Upper lobe of left lung (tissue), 4 donors: Measurements from ENCODE around the gene ERP44.

Experiments
- CTCF ChIP-seq, 6 experiments: fragments of 450-650 bp in 4 of 6; fragments of 200-600 bp in 2 of 6; sonication (generic) in 2 of 6; IDR thresholded peaks; one replicate each; pipeline ENCODE4 v1.5.1; 2016 to 2019; ENCODE audit warnings: antibody characterized with exemption in 6 of 6
- EP300 ChIP-seq, 4 donors: sonication (generic); formaldehyde crosslinking; IDR thresholded peaks; one replicate each; pipeline ENCODE4 v1.5.1; 2017; ENCODE audit warnings: antibody characterized with exemption in 4 of 4, control low read depth in 2 of 4
- POLR2A ChIP-seq, 4 donors: fragments of 450-650 bp; IDR thresholded peaks; one replicate each; pipeline ENCODE4 v1.5.1; 2016 to 2017; ENCODE audit warnings: antibody characterized with exemption in 4 of 4, mild to moderate bottlenecking in 2 of 4
- POLR2AphosphoS5 ChIP-seq, 2 donors: sonication (generic); formaldehyde crosslinking; IDR thresholded peaks; one replicate each; pipeline ENCODE4 v1.5.1; 2017; ENCODE audit warnings: antibody characterized with exemption in 2 of 2

GRCh38 chr9:99970481-99970880, 128.3 kb downstream of the ERP44 start:
- TF ChIP-seq EP300 (IDR thresholded peaks at IDR 0.05) = no peak
- no peak for TF ChIP-seq POLR2AphosphoS5 (IDR thresholded peaks at IDR 0.05)
- no peak for TF ChIP-seq CTCF (IDR thresholded peaks at IDR 0.05)
- no peak for TF ChIP-seq POLR2A (IDR thresholded peaks at IDR 0.05)
